DOHH2 (cell line): Measurements from ENCODE around the gene CLTA.
"Not testable (repeated sequence)": the region's sequence is repeated elsewhere in the genome, so short reads cannot be mapped to it uniquely, and the experiment has no call there.

Experiments used
- CTCF ChIP-seq: fragments of 200-600 bp; sonication (generic); IDR thresholded peaks from one replicate; pipeline ENCODE4 v1.5.1; 2014; ENCODE audit warnings: antibody characterized with exemption, mild to moderate bottlenecking, low read depth, low read length; ENCODE audit not compliant: poor library complexity, severe bottlenecking
- EZH2phosphoT487 ChIP-seq: fragments of 200-600 bp; sonication (generic); IDR thresholded peaks from 2 replicates; pipeline ENCODE4 v1.6.1; 2017; ENCODE audit warnings: borderline replicate concordance, mild to moderate bottlenecking, antibody characterized with exemption, low read length, moderate library complexity, mixed read lengths

GRCh38 chr9:36175209-36175608 is 15.5 kb upstream of the CLTA start:
- not testable (repeated sequence) for TF ChIP-seq CTCF, EZH2phosphoT487
